Muscle of leg (tissue), 11 donors: Measurements from ENCODE around the gene BCL2. TPM values are rescaled to one million over a fixed set of nuclear protein-coding genes. Genes with fewer than 3 reads are reported as not detected.

ENCODE experiments used
- DNase-seq: peaks from one replicate; pipeline ENCODE4 v3.0.0; 2013
- H3K27ac ChIP-seq: one replicate; pipeline ENCODE4 v1.5.1; 2013; ENCODE audit warnings: mild to moderate bottlenecking, low read length, control low read depth
- H3K27me3 ChIP-seq: one replicate; pipeline ENCODE4 v1.6.1; 2013; ENCODE audit warnings: low read length; ENCODE audit not compliant: control insufficient read depth, insufficient read depth
- H3K36me3 ChIP-seq: one replicate; pipeline ENCODE4 v1.6.1; 2013; ENCODE audit warnings: low read length; ENCODE audit not compliant: control insufficient read depth, insufficient read depth
- H3K4me1 ChIP-seq: one replicate; pipeline ENCODE4 v1.6.1; 2013; ENCODE audit warnings: low read length; ENCODE audit not compliant: control insufficient read depth, insufficient read depth
- H3K4me3 ChIP-seq: one replicate; pipeline ENCODE4 v1.5.1; 2013; ENCODE audit warnings: low read length, control low read depth
- H3K9me3 ChIP-seq: replicated peaks from 2 replicates; pipeline ENCODE4 v1.6.1; 2013; ENCODE audit warnings: low read depth, low read length; ENCODE audit not compliant: control insufficient read depth
- WGBS: methylation state at CpG from one replicate; pipeline ENCODE4 v1.1.5; 2013; ENCODE audit warnings: missing lambda C conversion rate; ENCODE audit not compliant: insufficient coverage; 5-methylcytosine and 5-hydroxymethylcytosine counted together
- polyA plus RNA-seq, 8 donors: library from polyadenylated mRNA; unstranded; fragments of 120-200 nt; gene quantifications; one replicate each; pipeline versions ENCODE4 v1.2.1 to v1.2.3, GENCODE V29; 2013; ENCODE audit warnings: inconsistent platforms in 1 of 8, low replicate concordance in 1 of 8; ENCODE audit not compliant: insufficient read length in 8 of 8, insufficient read depth in 1 of 8
- total RNA-seq: library from RNA; stranded (reverse); fragments of 120-200 nt; gene quantifications from one replicate; pipeline ENCODE4 v1.2.4, GENCODE V29; 2013

BCL2 gene
- total and polyA plus RNA-seq, 9 donors, result 13.0 to 22.3 (median 16.5) TPM

GRCh38 chr18:63138436-63139340 lies 180.9 kb downstream of the BCL2 start:
- no peaks in the 10 kb centered on the region for H3K9me3 ChIP-seq
- 57% methylated on average over 5 of the region's 10 CpGs for WGBS
- peak overlapping the region; percentile 9 for H3K4me3 ChIP-seq
- no peaks in the 10 kb centered on the region for H3K27me3 ChIP-seq
- H3K4me1 ChIP-seq, result peaks cover 55% of the 10 kb centered on the region
- no peaks in the 10 kb centered on the region for H3K36me3 ChIP-seq
- DNase-seq, result peak; percentile 76
- H3K27ac ChIP-seq, result peak overlapping the region; percentile 75

- H3K4me3 ChIP-seq, result peak overlapping the region; percentile 9
- peak overlapping the region; percentile 75 for H3K27ac ChIP-seq
- peak; percentile 71 for DNase-seq
- 74% methylated on average over 4 of the region's 12 CpGs for WGBS
- H3K4me1 ChIP-seq, result peaks cover 48% of the 10 kb centered on the region
- H3K27me3 ChIP-seq, result no peaks in the 10 kb centered on the region
- H3K9me3 ChIP-seq, result no peaks in the 10 kb centered on the region
- H3K36me3 ChIP-seq, result no peaks in the 10 kb centered on the region
Measured at GRCh38 chr18:63137999-63138435, 181.6 kb downstream of the BCL2 start.

- no peaks in the 10 kb centered on the region for H3K27me3 ChIP-seq
- no peak overlapping the region for H3K4me3 ChIP-seq
- 88% methylated on average over 1 of the region's 3 CpGs for WGBS
- no peak overlapping the region for H3K27ac ChIP-seq
- DNase-seq, result no peak
- H3K9me3 ChIP-seq, result no peaks in the 10 kb centered on the region
- H3K36me3 ChIP-seq, result no peaks in the 10 kb centered on the region
- peaks cover 34% of the 10 kb centered on the region for H3K4me1 ChIP-seq
Measured at GRCh38 chr18:63135101-63135500, 184.5 kb downstream of the BCL2 start.

- peaks cover 17% of the 10 kb centered on the region for H3K4me1 ChIP-seq
- H3K4me3 ChIP-seq, result no peak overlapping the region
- no peaks in the 10 kb centered on the region for H3K9me3 ChIP-seq
- 63% methylated on average over 6 of the region's 8 CpGs for WGBS
- no peaks in the 10 kb centered on the region for H3K27me3 ChIP-seq
- H3K36me3 ChIP-seq, result no peaks in the 10 kb centered on the region
- DNase-seq, result no peak
- H3K27ac ChIP-seq, result no peak overlapping the region
Measured at GRCh38 chr18:63132819-63133200, 186.8 kb downstream of the BCL2 start.

- peaks cover 12% of the 10 kb centered on the region for H3K4me1 ChIP-seq
- H3K27ac ChIP-seq, result no peak overlapping the region
- no peaks in the 10 kb centered on the region for H3K27me3 ChIP-seq
- H3K36me3 ChIP-seq, result peaks cover 3% of the 10 kb centered on the region
- DNase-seq, result no peak
- H3K4me3 ChIP-seq, result no peak overlapping the region
- WGBS, result no CpG with 5 or more reads among the region's 13 CpGs
- no peaks in the 10 kb centered on the region for H3K9me3 ChIP-seq
Measured at GRCh38 chr18:63131959-63132818, 187.4 kb downstream of the BCL2 start.

- H3K4me3 ChIP-seq, result no peak overlapping the region
- H3K4me1 ChIP-seq, result peaks cover 13% of the 10 kb centered on the region
- no peak overlapping the region for H3K27ac ChIP-seq
- H3K36me3 ChIP-seq, result peaks cover 5% of the 10 kb centered on the region
- H3K27me3 ChIP-seq, result no peaks in the 10 kb centered on the region
- DNase-seq, result peak; percentile 85
- 45% methylated on average over 3 of the region's 8 CpGs for WGBS
- no peaks in the 10 kb centered on the region for H3K9me3 ChIP-seq
Measured at GRCh38 chr18:63131106-63131958, 188.2 kb downstream of the BCL2 start.

GRCh38 chr18:63130176-63130575 lies 189.4 kb downstream of the BCL2 start:
- H3K4me1 ChIP-seq, result peaks cover 16% of the 10 kb centered on the region
- H3K27ac ChIP-seq, result no peak overlapping the region
- H3K27me3 ChIP-seq, result no peaks in the 10 kb centered on the region
- no peak overlapping the region for H3K4me3 ChIP-seq
- no peaks in the 10 kb centered on the region for H3K9me3 ChIP-seq
- DNase-seq, result no peak
- WGBS, result no CpG with 5 or more reads among the region's 2 CpGs
- peaks cover 5% of the 10 kb centered on the region for H3K36me3 ChIP-seq

- no peak overlapping the region for H3K4me3 ChIP-seq
- H3K9me3 ChIP-seq, result no peaks in the 10 kb centered on the region
- DNase-seq, result no peak
- H3K27ac ChIP-seq, result no peak overlapping the region
- 77% methylated on average over 3 of the region's 9 CpGs for WGBS
- no peaks in the 10 kb centered on the region for H3K27me3 ChIP-seq
- peaks cover 18% of the 10 kb centered on the region for H3K4me1 ChIP-seq
- H3K36me3 ChIP-seq, result peaks cover 5% of the 10 kb centered on the region
Measured at GRCh38 chr18:63128237-63128974, 191.2 kb downstream of the BCL2 start.
